GM12878 (cell line): ENCODE measurements around the gene GLB1L2. TPM values are rescaled to one million over a fixed set of nuclear protein-coding genes. Genes with fewer than 3 reads are reported as not detected.

Experiments
- ATAC-seq: fragments of 200-7000 bp; cut with Tn5 transposase; 3 replicates; pipeline ENCODE4 v1.9.1; 2020; ENCODE audit warnings: mild to moderate bottlenecking, moderate library complexity
- BruUV-seq: library from RNA; stranded (reverse); fragments of 400-500 nt; replicated peaks from 2 replicates; lab custom pipeline; 2021; lab: Mats Ljungman, UMichigan
- CTCF ChIA-PET: fragments of 300-600 bp; sonication (Branson Sonifier 250); formaldehyde crosslinking; extraction: SDS; loops from one replicate; lab custom pipeline; 2021; ENCODE audit warnings: inconsistent platforms; lab: Yijun Ruan, JAX
- POLR2A ChIA-PET: fragments of 350-600 bp; formaldehyde crosslinking; extraction: SDS; loops from one replicate; lab custom pipeline; 2021; ENCODE audit warnings: inconsistent platforms; lab: Charles Lee
- RAD21 ChIA-PET: fragments of 300-600 bp; sonication (Branson Sonifier 250); formaldehyde crosslinking; loops from one replicate; lab custom pipeline; 2023; ENCODE audit warnings: antibody characterized with exemption; ENCODE audit not compliant: unreplicated experiment; lab: Charles Lee
- SMC1A ChIA-PET: fragments of 300-600 bp; sonication (Branson Sonifier 250); formaldehyde crosslinking; loops from one replicate; lab custom pipeline; 2023; ENCODE audit not compliant: unreplicated experiment, uncharacterized antibody; lab: Charles Lee
- DNase-seq: peaks from one replicate; pipeline ENCODE4 v3.0.0-alpha.2; 2011; ENCODE audit warnings: low read depth, low spot score
- FAIRE-seq: peaks from 3 replicates; lab custom pipeline; 2011; peaks lifted over from hg19 to GRCh38; lab: Jason Lieb, UNC
- H2AFZ ChIP-seq: 2 replicates; pipeline ENCODE4 v1.6.0; 2011; ENCODE audit warnings: low read depth, low read length, control low read depth; ENCODE audit not compliant: control insufficient read depth
- H3K27ac ChIP-seq: 2 replicates; pipeline ENCODE4 v1.5.1; 2011; ENCODE audit warnings: control low read depth; ENCODE audit not compliant: control insufficient read depth, insufficient read depth
- H3K27me3 ChIP-seq, 2 experiments: replicated peaks in 1 of 2; 2 replicates each; pipeline versions ENCODE4 v1.6.0 to v1.6.1; 2011; ENCODE audit warnings: low read length in 1 of 2; ENCODE audit not compliant: control insufficient read depth in 2 of 2, insufficient read depth in 2 of 2
- H3K36me3 ChIP-seq, 2 experiments: 2 replicates each; pipeline ENCODE4 v1.5.1; 2011; ENCODE audit warnings: low read length in 1 of 2; ENCODE audit not compliant: control insufficient read depth in 2 of 2, insufficient read depth in 2 of 2
- H3K4me1 ChIP-seq: 2 replicates; pipeline ENCODE4 v1.6.1; 2011; ENCODE audit warnings: mild to moderate bottlenecking, low read length, moderate library complexity, mixed read lengths; ENCODE audit not compliant: control insufficient read depth, insufficient read depth
- H3K4me2 ChIP-seq: 2 replicates; pipeline ENCODE4 v1.6.0; 2011; ENCODE audit warnings: control low read depth; ENCODE audit not compliant: control insufficient read depth, insufficient read depth
- H3K4me3 ChIP-seq: fragments of 200-600 bp; sonication (generic); 2 replicates; pipeline ENCODE4 v1.5.1; 2016
- H3K79me2 ChIP-seq: 2 replicates; pipeline ENCODE4 v1.6.0; 2011; ENCODE audit warnings: low read length; ENCODE audit not compliant: control insufficient read depth, insufficient read depth
- H3K9ac ChIP-seq: 2 replicates; pipeline ENCODE4 v1.8.0; 2011; ENCODE audit warnings: low read length, control low read depth, mixed read lengths; ENCODE audit not compliant: control insufficient read depth, insufficient read depth
- H3K9me3 ChIP-seq: replicated peaks from 3 replicates; pipeline ENCODE4 v1.5.1; 2011; ENCODE audit warnings: mild to moderate bottlenecking, low read length; ENCODE audit not compliant: control insufficient read depth, insufficient read depth
- H4K20me1 ChIP-seq: 2 replicates; pipeline ENCODE4 v1.6.0; 2011; ENCODE audit not compliant: control insufficient read depth, insufficient read depth
- BCL3 ChIP-seq: IDR thresholded peaks from 2 replicates; pipeline ENCODE4 v1.6.1; 2011; ENCODE audit warnings: borderline replicate concordance, low read depth, mild to moderate bottlenecking, moderate library complexity, low read length; ENCODE audit not compliant: insufficient read depth, poor library complexity, severe bottlenecking
- LARP7 ChIP-seq: fragments of 450-650 bp; IDR thresholded peaks from 2 replicates; pipeline ENCODE4 v1.6.1; 2017; ENCODE audit warnings: mild to moderate bottlenecking
- MTA3 ChIP-seq: IDR thresholded peaks from 2 replicates; pipeline ENCODE4 v1.6.1; 2012; ENCODE audit warnings: low read length, inconsistent platforms, borderline replicate concordance
- NFYB ChIP-seq: IDR thresholded peaks from 2 replicates; pipeline ENCODE4 v1.6.1; 2011; ENCODE audit warnings: low read depth, mild to moderate bottlenecking, low read length, improper control_type of control experiment, moderate library complexity; ENCODE audit not compliant: insufficient read depth
- STAT1 ChIP-seq: fragments of 450-650 bp; conservative IDR thresholded peaks from 2 replicates; pipeline ENCODE4 v1.6.1; 2014; ENCODE audit warnings: antibody characterized with exemption, mild to moderate bottlenecking
- TBL1XR1 ChIP-seq: IDR thresholded peaks from 2 replicates; pipeline ENCODE4 v1.6.1; 2012; ENCODE audit warnings: low read depth, low read length, improper control_type of control experiment
- ZNF592 ChIP-seq: fragments of 450-650 bp; IDR thresholded peaks from 2 replicates; pipeline ENCODE4 v1.6.1; 2017; ENCODE audit warnings: mild to moderate bottlenecking, moderate library complexity
- WGBS: methylation state at CpG from one replicate; pipeline ENCODE4 v1.1.6; 2016; ENCODE audit warnings: low lambda C conversion rate; ENCODE audit not compliant: insufficient replicate concordance, insufficient coverage; ENCODE audit errors: missing lambda C conversion rate; 5-methylcytosine and 5-hydroxymethylcytosine counted together
- in situ Hi-C: fragments of 300-500 bp; cut with MboI; formaldehyde crosslinking; loops from 9 replicates; pipeline ENCODE4 v1.14.3; 2018; ENCODE audit warnings: mixed read lengths
- intact Hi-C: fragments of 100-400 bp; cut with micrococcal nuclease; formaldehyde crosslinking; loops from one replicate; pipeline ENCODE4 v1.14.2; 2022; ENCODE audit not compliant: unreplicated experiment
- polyA plus RNA-seq, 11 experiments: library from polyadenylated mRNA; depleted of rRNA in 4 of 11; unstranded in 6 of 11; stranded (reverse) in 5 of 11; fragments of >200 nt; fragmentation: Nextera tagmentation in 4 of 11; fragmentation: Illumina TruSeq in 1 of 11; extraction: Ambion mirVana in 4 of 11; extraction: Trizol in 1 of 11; gene quantifications; 1 replicate in 1 of 11; 2 replicates in 10 of 11; pipeline versions ENCODE4 v1.2.1 to v1.2.3, GENCODE V29; 2011 to 2016; ENCODE audit warnings: inconsistent platforms in 2 of 11, missing spikeins in 2 of 11, low read depth in 1 of 11
- total RNA-seq, 4 experiments: library from RNA; depleted of rRNA in 3 of 4; stranded (reverse); fragments of >200 nt in 3 of 4; fragmentation: Illumina TruSeq in 1 of 4; extraction: Trizol in 1 of 4; gene quantifications; 2 replicates each; pipeline versions ENCODE4 v1.2.1 to v1.2.3, GENCODE V29; 2013 to 2021
- TF ChIP-seq, protein P1 (sequence below): fragments of 450-650 bp; IDR thresholded peaks from 2 replicates; pipeline ENCODE4 v1.6.1; 2016; ENCODE audit warnings: mild to moderate bottlenecking, moderate library complexity, borderline replicate concordance
- TF ChIP-seq, protein P2 (sequence below): IDR thresholded peaks from 2 replicates; pipeline ENCODE4 v1.6.1; 2011; ENCODE audit warnings: mild to moderate bottlenecking, low read depth, low read length, moderate library complexity; ENCODE audit not compliant: insufficient replicate concordance

GLB1L2 gene
- total and polyA plus RNA-seq, 10 of the 15 experiments (the other 5 are each of a cell fraction or from before 2014, with no cell fraction given), result 0.04 to 0.85 (median 0.49) TPM

DNA sequence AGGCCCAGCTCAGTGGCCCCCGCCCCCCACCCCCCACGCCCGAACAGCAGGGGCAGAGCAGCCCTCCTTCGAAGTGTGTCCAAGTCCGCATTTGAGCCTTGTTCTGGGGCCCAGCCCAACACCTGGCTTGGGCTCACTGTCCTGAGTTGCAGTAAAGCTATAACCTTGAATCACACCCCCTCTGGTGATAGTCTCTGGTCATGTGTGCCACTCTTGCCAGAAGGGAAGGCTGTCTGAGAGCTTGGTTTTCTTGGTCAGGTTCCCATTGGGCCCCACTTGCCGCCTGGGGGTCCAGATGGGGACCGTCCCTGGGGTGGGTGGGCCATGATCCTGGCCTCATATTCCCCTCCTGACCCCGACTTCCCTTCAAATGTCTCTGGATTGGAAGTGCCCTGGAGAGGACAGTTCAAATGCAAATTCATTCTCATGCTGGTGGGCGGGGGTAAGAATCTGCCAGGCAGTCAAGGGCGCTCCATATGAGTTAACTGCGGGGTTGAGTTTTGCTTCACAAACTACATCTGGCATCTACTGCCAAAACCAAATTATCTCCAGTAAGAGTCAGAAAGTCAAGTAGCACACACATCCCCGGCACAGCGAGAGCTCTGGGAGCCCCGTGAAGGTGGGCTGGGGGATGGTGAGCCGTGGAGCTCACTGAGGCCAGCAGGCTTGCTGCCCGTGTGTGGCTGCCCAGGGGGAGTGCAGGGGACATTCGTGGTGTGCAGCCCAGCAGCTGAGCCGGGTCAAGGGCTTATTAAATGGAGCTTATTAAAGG is 44.5 kb downstream of the GLB1L2 start:
- H3K4me1 ChIP-seq, result no peaks in the 10 kb centered on the region
- no peaks in the 10 kb centered on the region; the same call in 2 of the 3 replicates for H3K9me3 ChIP-seq
- RAD21 ChIA-PET, result interaction anchor here (1.6 kb wide), 1 partner anchor 169 kb away, joined by 3 read pairs; no protein-coding TSS in a partner anchor
- no TSS peak for BruUV-seq
- intact Hi-C loops (no loop called here), in situ Hi-C loops (no loop called here)
- ATAC-seq (no peak), FAIRE-seq (no peak), DNase-seq (no peak)
- no peak overlapping the region for H3K4me2 ChIP-seq
- H3K36me3 ChIP-seq, result no peaks in the 10 kb centered on the region
- SMC1A ChIA-PET, result no interaction called here
- WGBS, result 29% methylated on average over 18 of the region's 18 CpGs
- no peak overlapping the region for H3K27ac ChIP-seq
- no peaks in the 10 kb centered on the region for H3K79me2 ChIP-seq
- CTCF ChIA-PET, result no interaction called here
- H2AFZ ChIP-seq, result no peak overlapping the region
- H3K4me3 ChIP-seq, result no peak overlapping the region
- POLR2A ChIA-PET, result no interaction called here
- peaks cover 0 to 4% of the 10 kb centered on the region in 2 experiments; a peak in 3 of 4 replicates for H3K27me3 ChIP-seq
- H3K9ac ChIP-seq, result no peak overlapping the region
- no peaks in the 10 kb centered on the region for H4K20me1 ChIP-seq
- no peak for TF ChIP-seq MTA3
- no peak for TF ChIP-seq LARP7
- no peak for TF ChIP-seq BCL3
- no peak for TF ChIP-seq TBL1XR1
- no peak for TF ChIP-seq NFYB
- TF ChIP-seq, protein P1, sequence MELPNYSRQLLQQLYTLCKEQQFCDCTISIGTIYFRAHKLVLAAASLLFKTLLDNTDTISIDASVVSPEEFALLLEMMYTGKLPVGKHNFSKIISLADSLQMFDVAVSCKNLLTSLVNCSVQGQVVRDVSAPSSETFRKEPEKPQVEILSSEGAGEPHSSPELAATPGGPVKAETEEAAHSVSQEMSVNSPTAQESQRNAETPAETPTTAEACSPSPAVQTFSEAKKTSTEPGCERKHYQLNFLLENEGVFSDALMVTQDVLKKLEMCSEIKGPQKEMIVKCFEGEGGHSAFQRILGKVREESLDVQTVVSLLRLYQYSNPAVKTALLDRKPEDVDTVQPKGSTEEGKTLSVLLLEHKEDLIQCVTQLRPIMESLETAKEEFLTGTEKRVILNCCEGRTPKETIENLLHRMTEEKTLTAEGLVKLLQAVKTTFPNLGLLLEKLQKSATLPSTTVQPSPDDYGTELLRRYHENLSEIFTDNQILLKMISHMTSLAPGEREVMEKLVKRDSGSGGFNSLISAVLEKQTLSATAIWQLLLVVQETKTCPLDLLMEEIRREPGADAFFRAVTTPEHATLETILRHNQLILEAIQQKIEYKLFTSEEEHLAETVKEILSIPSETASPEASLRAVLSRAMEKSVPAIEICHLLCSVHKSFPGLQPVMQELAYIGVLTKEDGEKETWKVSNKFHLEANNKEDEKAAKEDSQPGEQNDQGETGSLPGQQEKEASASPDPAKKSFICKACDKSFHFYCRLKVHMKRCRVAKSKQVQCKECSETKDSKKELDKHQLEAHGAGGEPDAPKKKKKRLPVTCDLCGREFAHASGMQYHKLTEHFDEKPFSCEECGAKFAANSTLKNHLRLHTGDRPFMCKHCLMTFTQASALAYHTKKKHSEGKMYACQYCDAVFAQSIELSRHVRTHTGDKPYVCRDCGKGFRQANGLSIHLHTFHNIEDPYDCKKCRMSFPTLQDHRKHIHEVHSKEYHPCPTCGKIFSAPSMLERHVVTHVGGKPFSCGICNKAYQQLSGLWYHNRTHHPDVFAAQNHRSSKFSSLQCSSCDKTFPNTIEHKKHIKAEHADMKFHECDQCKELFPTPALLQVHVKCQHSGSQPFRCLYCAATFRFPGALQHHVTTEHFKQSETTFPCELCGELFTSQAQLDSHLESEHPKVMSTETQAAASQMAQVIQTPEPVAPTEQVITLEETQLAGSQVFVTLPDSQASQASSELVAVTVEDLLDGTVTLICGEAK, result no peak
- no peak for TF ChIP-seq STAT1
- TF ChIP-seq, protein P2, sequence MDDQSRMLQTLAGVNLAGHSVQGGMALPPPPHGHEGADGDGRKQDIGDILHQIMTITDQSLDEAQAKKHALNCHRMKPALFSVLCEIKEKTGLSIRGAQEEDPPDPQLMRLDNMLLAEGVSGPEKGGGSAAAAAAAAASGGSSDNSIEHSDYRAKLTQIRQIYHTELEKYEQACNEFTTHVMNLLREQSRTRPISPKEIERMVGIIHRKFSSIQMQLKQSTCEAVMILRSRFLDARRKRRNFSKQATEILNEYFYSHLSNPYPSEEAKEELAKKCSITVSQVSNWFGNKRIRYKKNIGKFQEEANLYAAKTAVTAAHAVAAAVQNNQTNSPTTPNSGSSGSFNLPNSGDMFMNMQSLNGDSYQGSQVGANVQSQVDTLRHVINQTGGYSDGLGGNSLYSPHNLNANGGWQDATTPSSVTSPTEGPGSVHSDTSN, result no peak
- no peak for TF ChIP-seq ZNF592
